Type B pancreatic cell (in vitro differentiated cells): ENCODE results near the gene RAD51B. TPM values are rescaled to one million over a fixed set of nuclear protein-coding genes. Genes with fewer than 3 reads are reported as not detected.
"Not testable (repeated sequence)": the region's sequence is repeated elsewhere in the genome, so short reads cannot be mapped to it uniquely, and the experiment has no call there.

Experiments used
- DNase-seq: peaks from one replicate; pipeline ENCODE4 v3.0.0; 2021; ENCODE audit warnings: mixed read lengths; ENCODE audit not compliant: unreplicated experiment; ENCODE audit errors: extremely low spot score
- H3K27ac Mint-ChIP-seq: 2 replicates; pipeline ENCODE4 v1.8.0; 2021; ENCODE audit warnings: mild to moderate bottlenecking, mixed read lengths
- H3K27me3 Mint-ChIP-seq: 2 replicates; pipeline ENCODE4 v1.8.0; 2021; ENCODE audit warnings: mixed read lengths
- H3K36me3 Mint-ChIP-seq: 2 replicates; pipeline ENCODE4 v1.8.0; 2021; ENCODE audit warnings: mixed read lengths
- H3K4me1 Mint-ChIP-seq: one replicate; pipeline ENCODE4 v1.8.0; 2021; ENCODE audit warnings: mixed read lengths; ENCODE audit not compliant: unreplicated experiment
- H3K4me3 Mint-ChIP-seq: 2 replicates; pipeline ENCODE4 v1.8.0; 2021; ENCODE audit warnings: mild to moderate bottlenecking, mixed read lengths
- H3K9me3 Mint-ChIP-seq: 2 replicates; pipeline ENCODE4 v1.8.0; 2021; ENCODE audit warnings: mixed read lengths
- total RNA-seq: library from RNA; stranded (reverse); gene quantifications from 2 replicates; pipeline ENCODE4 v1.2.1, GENCODE V29; 2021; ENCODE audit warnings: low replicate concordance
- TF ChIP-seq, protein P1 (sequence below): fragments of 200-600 bp; sonication (generic); conservative IDR thresholded peaks from 2 replicates; pipeline ENCODE4 v1.5.0; 2021; ENCODE audit warnings: antibody characterized with exemption, mild to moderate bottlenecking

Gene RAD51B
- total RNA-seq, 1 donor from 2014 or later, result 27.3 TPM

GRCh38 chr14:68760761-68761160 is 941.2 kb downstream of the RAD51B start:
- Mint-ChIP-seq H3K27ac (no peak overlapping the region), H3K27me3 (no peaks in the 10 kb centered on the region), H3K4me1 (peaks cover 58% of the 10 kb centered on the region), H3K9me3 (peaks cover 12% of the 10 kb centered on the region), H3K4me3 (no peak overlapping the region), H3K36me3 (no peaks in the 10 kb centered on the region)
- no peak for DNase-seq
- TF ChIP-seq, protein P1, sequence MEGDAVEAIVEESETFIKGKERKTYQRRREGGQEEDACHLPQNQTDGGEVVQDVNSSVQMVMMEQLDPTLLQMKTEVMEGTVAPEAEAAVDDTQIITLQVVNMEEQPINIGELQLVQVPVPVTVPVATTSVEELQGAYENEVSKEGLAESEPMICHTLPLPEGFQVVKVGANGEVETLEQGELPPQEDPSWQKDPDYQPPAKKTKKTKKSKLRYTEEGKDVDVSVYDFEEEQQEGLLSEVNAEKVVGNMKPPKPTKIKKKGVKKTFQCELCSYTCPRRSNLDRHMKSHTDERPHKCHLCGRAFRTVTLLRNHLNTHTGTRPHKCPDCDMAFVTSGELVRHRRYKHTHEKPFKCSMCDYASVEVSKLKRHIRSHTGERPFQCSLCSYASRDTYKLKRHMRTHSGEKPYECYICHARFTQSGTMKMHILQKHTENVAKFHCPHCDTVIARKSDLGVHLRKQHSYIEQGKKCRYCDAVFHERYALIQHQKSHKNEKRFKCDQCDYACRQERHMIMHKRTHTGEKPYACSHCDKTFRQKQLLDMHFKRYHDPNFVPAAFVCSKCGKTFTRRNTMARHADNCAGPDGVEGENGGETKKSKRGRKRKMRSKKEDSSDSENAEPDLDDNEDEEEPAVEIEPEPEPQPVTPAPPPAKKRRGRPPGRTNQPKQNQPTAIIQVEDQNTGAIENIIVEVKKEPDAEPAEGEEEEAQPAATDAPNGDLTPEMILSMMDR, result no peak

DNA sequence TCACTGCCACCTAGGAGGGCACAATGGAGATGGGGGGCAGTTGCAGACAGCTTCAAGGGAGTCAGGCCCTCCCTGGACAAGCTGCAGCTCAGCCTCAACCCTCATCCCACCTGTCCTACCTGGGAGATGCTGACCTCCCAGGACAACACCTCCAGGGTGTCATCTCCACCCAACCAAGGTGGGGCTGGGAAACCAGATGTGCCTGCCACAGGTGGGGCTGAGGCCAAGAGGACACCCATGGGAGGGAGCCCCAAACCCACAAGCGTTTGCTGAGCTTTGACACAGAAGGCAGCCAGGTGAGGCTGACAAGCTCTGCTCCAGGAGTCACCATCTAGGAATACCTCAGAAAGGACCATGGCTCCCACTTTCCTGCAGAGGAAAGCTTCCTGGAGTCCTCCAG is 941.8 kb downstream of the RAD51B start:
- H3K4me1 Mint-ChIP-seq, result peaks cover 52% of the 10 kb centered on the region
- no peak for DNase-seq
- no peaks in the 10 kb centered on the region for H3K27me3 Mint-ChIP-seq
- H3K4me3 Mint-ChIP-seq, result no peak overlapping the region
- H3K27ac Mint-ChIP-seq, result no peak overlapping the region
- peaks cover 9% of the 10 kb centered on the region for H3K9me3 Mint-ChIP-seq
- no peaks in the 10 kb centered on the region for H3K36me3 Mint-ChIP-seq
- TF ChIP-seq, protein P1, result no peak

- Mint-ChIP-seq H3K4me3 (no peak overlapping the region), H3K9me3 (peaks cover 9% of the 10 kb centered on the region), H3K36me3 (no peaks in the 10 kb centered on the region), H3K27me3 (no peaks in the 10 kb centered on the region), H3K27ac (no peak overlapping the region), H3K4me1 (peaks cover 46% of the 10 kb centered on the region)
- no peak for DNase-seq
- TF ChIP-seq, protein P1, result peak; percentile 46
Measured at GRCh38 chr14:68762953-68763764, 943.6 kb downstream of the RAD51B start.

DNA sequence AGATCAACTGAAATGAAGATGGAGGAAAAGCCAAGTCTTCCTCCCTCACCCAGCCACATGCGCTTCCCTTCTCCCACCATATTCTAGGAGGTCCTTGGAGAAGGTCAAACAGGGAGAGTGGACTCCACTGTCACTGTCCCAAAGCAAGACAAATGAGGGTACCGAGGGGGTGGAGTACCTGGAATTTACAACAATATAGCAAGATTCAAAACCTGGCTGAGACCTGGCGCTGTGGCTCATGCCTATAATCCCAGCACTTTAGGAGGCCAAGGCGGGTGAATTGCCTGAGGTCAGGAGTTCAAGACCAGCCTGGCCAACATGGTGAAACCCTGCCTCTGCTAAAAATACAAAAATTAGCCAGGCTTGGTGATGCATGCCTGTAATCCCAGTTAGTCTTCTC is 944.3 kb downstream of the RAD51B start:
- not testable (repeated sequence) for H3K36me3 Mint-ChIP-seq, H3K4me3 Mint-ChIP-seq, H3K27me3 Mint-ChIP-seq, DNase-seq, H3K27ac Mint-ChIP-seq, H3K9me3 Mint-ChIP-seq
- H3K4me1 Mint-ChIP-seq, result peaks cover 43% of the 10 kb centered on the region

DNA sequence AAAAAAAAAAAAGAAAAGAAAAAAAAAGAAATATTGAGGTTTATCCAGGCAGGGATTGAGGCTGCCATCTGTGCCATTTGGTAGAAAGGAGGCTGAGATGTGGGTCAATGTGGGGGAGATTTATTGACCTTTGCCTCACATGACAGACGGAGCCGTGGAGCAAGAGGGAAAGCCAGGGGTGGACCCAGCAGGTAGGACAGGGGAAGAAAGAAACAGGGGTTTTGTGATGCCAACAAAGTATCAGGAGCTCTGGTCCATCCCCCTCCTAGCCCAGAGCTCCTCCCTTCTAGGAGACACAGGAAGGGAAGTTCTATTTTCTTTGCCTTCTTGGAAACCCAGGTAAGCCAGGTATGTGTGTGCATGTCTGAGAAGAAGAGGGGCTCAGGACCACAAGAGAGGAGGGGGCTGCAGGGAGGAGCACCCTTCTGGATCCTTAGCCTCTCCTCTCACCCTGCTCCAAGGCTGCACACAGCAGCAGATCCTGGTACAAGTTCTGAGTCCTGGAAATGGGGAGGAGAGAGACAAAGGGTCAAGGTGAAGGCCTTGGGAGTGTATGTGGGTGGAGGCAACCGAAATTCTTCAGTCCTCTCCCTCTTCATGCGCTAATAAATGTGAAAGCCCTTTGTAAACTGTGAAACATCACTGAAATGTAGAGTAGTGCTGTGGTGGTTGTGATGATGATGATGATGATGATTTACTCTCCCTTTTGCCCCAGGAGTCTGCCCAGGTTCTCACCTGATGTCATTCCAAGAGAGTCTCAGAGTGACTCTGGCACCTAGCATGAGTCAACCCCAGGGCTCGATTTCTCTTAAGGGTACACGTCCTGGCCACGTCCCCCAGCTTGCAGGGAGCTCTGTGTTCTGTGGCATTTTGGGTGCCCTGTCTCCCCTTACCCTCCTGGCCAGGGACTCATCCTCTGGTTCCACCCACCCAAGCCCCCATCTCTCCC is 947.0 kb downstream of the RAD51B start:
- Mint-ChIP-seq H3K4me3 (no peak overlapping the region), H3K27me3 (no peaks in the 10 kb centered on the region), H3K4me1 (peaks cover 30% of the 10 kb centered on the region), H3K27ac (no peak overlapping the region), H3K36me3 (no peaks in the 10 kb centered on the region), H3K9me3 (peaks cover 5% of the 10 kb centered on the region)
- DNase-seq, result no peak
- TF ChIP-seq, protein P1, result no peak

DNA sequence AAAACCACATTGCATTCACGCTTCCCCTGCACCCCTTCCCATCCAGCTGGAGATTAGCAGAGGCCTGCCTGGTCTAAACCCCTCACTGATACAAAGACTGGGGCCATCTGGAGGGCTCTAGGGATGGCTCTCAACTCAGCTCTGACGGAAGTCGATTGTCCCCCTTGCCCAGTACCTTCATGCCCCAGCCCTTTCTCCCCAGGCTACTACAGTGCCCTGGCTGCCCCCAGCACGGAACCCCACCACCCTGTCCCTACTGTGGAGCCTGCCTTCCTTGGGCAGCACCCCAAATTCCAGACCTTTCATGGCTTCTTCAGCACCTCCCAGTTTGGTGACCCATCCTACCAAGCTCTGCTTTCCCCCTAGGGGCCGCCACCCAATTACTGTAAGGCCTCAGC is 947.7 kb downstream of the RAD51B start:
- no peak for DNase-seq
- Mint-ChIP-seq H3K36me3 (no peaks in the 10 kb centered on the region), H3K27ac (no peak overlapping the region), H3K9me3 (peaks cover 5% of the 10 kb centered on the region), H3K4me1 (peaks cover 33% of the 10 kb centered on the region), H3K4me3 (no peak overlapping the region), H3K27me3 (no peaks in the 10 kb centered on the region)
- TF ChIP-seq, protein P1, result no peak
